Ovary (tissue), 3 donors: ENCODE data around the gene MIER2.

ENCODE experiments used
- CTCF ChIP-seq, 3 donors: fragments of 450-650 bp in 2 of 3; fragments of 200-600 bp in 1 of 3; IDR thresholded peaks; one replicate each; pipeline versions ENCODE4 v1.5.1 to v1.8.0; 2016 to 2022; ENCODE audit warnings: antibody characterized with exemption in 3 of 3, mild to moderate bottlenecking in 1 of 3
- EP300 ChIP-seq: sonication (generic); formaldehyde crosslinking; IDR thresholded peaks from one replicate; pipeline ENCODE4 v1.6.1; 2017; ENCODE audit warnings: antibody characterized with exemption
- donor health status: DM: no; HTN: no; CAD: no.

- no peak for TF ChIP-seq EP300
- TF ChIP-seq CTCF (IDR thresholded peaks at IDR 0.05), result no peak
These were observed 8.5 kb downstream of the MIER2 start for GRCh38 chr19:336067-336614.
